Osteoblast (primary cell): ENCODE data around the gene WSB1. TPM values are rescaled to one million over a fixed set of nuclear protein-coding genes. Genes with fewer than 3 reads are reported as not detected.
A peak's percentile ranks its signal among the peaks of the same experiment; 100 is the strongest.

Experiments used
- DNase-seq: peaks from one replicate; pipeline ENCODE4 v3.0.0; 2011; ENCODE audit warnings: low spot score, mixed read lengths; ENCODE audit not compliant: insufficient read length; ENCODE audit errors: missing footprints
- H2AFZ ChIP-seq: 2 replicates; pipeline ENCODE4 v1.6.0; 2011; ENCODE audit warnings: mild to moderate bottlenecking, low read length
- H3K27ac ChIP-seq: 2 replicates; pipeline ENCODE4 v1.5.1; 2011; ENCODE audit warnings: mild to moderate bottlenecking, low read depth, low read length, moderate library complexity
- H3K27me3 ChIP-seq: 2 replicates; pipeline ENCODE4 v1.6.0; 2012; ENCODE audit warnings: mild to moderate bottlenecking, control low read depth, inconsistent platforms, low read length, moderate library complexity; ENCODE audit not compliant: insufficient read depth
- H3K36me3 ChIP-seq: 2 replicates; pipeline ENCODE4 v1.5.1; 2011; ENCODE audit warnings: mild to moderate bottlenecking, low read length, control low read depth, moderate library complexity; ENCODE audit not compliant: insufficient read depth
- H3K4me1 ChIP-seq: 2 replicates; pipeline ENCODE4 v1.5.1; 2011; ENCODE audit warnings: mild to moderate bottlenecking, low read length, control low read depth, moderate library complexity; ENCODE audit not compliant: insufficient read depth
- H3K4me2 ChIP-seq: 2 replicates; pipeline ENCODE4 v1.6.0; 2011; ENCODE audit warnings: mild to moderate bottlenecking, low read length; ENCODE audit not compliant: insufficient read depth
- H3K4me3 ChIP-seq: fragments of 200-600 bp; sonication (generic); 3 replicates; pipeline ENCODE4 v1.5.1; 2012; ENCODE audit warnings: mild to moderate bottlenecking, low read length, inconsistent platforms; ENCODE audit not compliant: insufficient read depth
- H3K79me2 ChIP-seq: 2 replicates; pipeline ENCODE4 v1.6.0; 2012; ENCODE audit warnings: mild to moderate bottlenecking, low read length, control low read depth, inconsistent platforms; ENCODE audit not compliant: insufficient read depth
- H3K9me3 ChIP-seq: 2 replicates; pipeline ENCODE4 v1.5.1; 2011; ENCODE audit warnings: low read depth, low read length, control low read depth
- H4K20me1 ChIP-seq: 2 replicates; pipeline ENCODE4 v1.6.0; 2012; ENCODE audit warnings: mild to moderate bottlenecking, low read length, control low read depth; ENCODE audit not compliant: insufficient read depth
- CTCF ChIP-seq: IDR thresholded peaks from 2 replicates; pipeline ENCODE4 v1.5.1; 2011; ENCODE audit warnings: mild to moderate bottlenecking, low read depth, low read length, moderate library complexity; ENCODE audit errors: extremely low read depth
- total RNA-seq: library from RNA; depleted of rRNA; stranded (reverse); fragments of >200 nt; gene quantifications from 2 replicates; pipeline ENCODE4 v1.2.3, GENCODE V29; 2012

The WSB1 gene
- total RNA-seq, 1 donor = 177 TPM

GRCh38 chr17:27313301-27313700, 19.4 kb downstream of the WSB1 start:
- no peak for DNase-seq
- peaks cover 6% of the 10 kb centered on the region for H3K79me2 ChIP-seq
- no peaks in the 10 kb centered on the region for H3K27me3 ChIP-seq
- H4K20me1 ChIP-seq = no peaks in the 10 kb centered on the region
- H2AFZ ChIP-seq = no peak overlapping the region
- H3K4me1 ChIP-seq = peaks cover 14% of the 10 kb centered on the region
- no peak overlapping the region for H3K4me2 ChIP-seq
- H3K9me3 ChIP-seq = no peaks in the 10 kb centered on the region
- H3K27ac ChIP-seq = no peak overlapping the region
- TF ChIP-seq CTCF = no peak
- no peak overlapping the region for H3K4me3 ChIP-seq
- peaks cover 70% of the 10 kb centered on the region for H3K36me3 ChIP-seq

GRCh38 chr17:27315322-27315721, 21.4 kb downstream of the WSB1 start:
- Histone ChIP-seq H3K27me3 (no peaks in the 10 kb centered on the region), H2AFZ (peak overlapping the region; percentile 27), H3K4me3 (no peak overlapping the region), H3K4me2 (peak overlapping the region; percentile 5), H3K36me3 (peaks cover 63% of the 10 kb centered on the region), H3K4me1 (peaks cover 14% of the 10 kb centered on the region), H4K20me1 (no peaks in the 10 kb centered on the region), H3K27ac (peak overlapping the region; percentile 90), H3K9me3 (no peaks in the 10 kb centered on the region), H3K79me2 (peaks cover 4% of the 10 kb centered on the region)
- peak; percentile 78 for DNase-seq
- TF ChIP-seq CTCF = no peak

DNA sequence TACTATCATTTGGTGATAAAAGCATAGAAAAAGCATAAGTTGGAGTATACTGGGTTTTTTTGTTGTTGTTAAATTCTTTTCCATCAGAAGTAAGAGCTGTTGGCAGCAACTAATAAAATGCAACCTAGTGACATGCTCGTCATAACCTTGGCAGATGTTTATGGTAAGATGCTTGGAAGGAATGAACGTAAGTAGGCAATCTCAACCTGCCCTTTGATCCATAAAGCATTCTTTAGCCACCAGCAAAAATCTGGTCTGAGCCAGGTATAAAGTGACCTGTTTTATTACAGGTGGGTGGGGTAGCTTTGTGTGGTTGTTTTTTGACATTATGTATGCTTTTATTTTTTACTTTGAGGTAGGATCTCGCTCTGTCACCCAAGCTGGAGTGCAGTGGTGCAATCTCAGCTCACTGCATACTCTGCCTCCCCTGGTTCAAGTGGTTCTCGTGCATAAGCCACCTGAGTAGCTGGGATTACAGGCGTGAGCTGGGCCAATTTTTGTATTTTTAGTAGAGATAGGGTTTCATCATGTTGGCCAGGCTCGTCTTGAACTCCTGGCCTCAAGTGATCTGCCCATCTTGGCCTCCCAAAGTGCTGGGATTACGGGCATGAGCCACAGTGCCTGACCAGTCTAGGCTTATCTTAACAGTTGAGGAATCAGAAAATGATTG, 22.0 kb downstream of the WSB1 start:
- H3K79me2 ChIP-seq = no peaks in the 10 kb centered on the region
- no peak for TF ChIP-seq CTCF

DNA sequence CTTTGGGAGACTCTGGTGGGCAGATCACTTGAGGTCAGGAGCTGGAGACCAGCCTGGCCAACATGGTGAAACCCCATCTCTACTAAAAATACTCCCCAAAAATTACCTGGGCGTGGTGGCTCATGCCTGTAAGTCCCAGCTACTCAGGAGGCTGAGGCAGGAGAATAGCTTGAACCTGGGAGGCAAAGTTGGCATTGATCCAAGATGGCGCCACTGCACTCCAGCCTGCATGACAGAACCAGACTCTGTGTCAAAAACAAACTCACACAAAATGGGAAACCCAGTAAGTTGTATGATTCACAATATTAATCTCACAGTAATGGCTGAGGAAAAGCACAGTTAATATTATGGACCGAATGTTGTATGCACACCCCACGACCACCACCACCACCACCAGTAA, 24.3 kb downstream of the WSB1 start:
- Histone ChIP-seq H3K79me2 (no peaks in the 10 kb centered on the region), H3K4me3 (no peak overlapping the region), H3K4me2 (no peak overlapping the region)

More for the DNA sequence above, 22.0 kb downstream of the WSB1 start:
- H3K4me1 ChIP-seq = peaks cover 14% of the 10 kb centered on the region
- no peaks in the 10 kb centered on the region for H3K27me3 ChIP-seq
- H3K4me2 ChIP-seq = no peak overlapping the region
- H3K4me3 ChIP-seq = no peak overlapping the region
- H4K20me1 ChIP-seq = no peaks in the 10 kb centered on the region
- no peak overlapping the region for H2AFZ ChIP-seq
- H3K36me3 ChIP-seq = peaks cover 58% of the 10 kb centered on the region
- peak overlapping the region; percentile 90 for H3K27ac ChIP-seq
- H3K9me3 ChIP-seq = no peaks in the 10 kb centered on the region
- DNase-seq = no peak

More for the DNA sequence above, 24.3 kb downstream of the WSB1 start:
- TF ChIP-seq CTCF = no peak
- Histone ChIP-seq H3K4me1 (peaks cover 14% of the 10 kb centered on the region), H4K20me1 (no peaks in the 10 kb centered on the region), H3K36me3 (peaks cover 37% of the 10 kb centered on the region), H2AFZ (no peak overlapping the region), H3K9me3 (no peaks in the 10 kb centered on the region), H3K27me3 (no peaks in the 10 kb centered on the region), H3K27ac (no peak overlapping the region)
- DNase-seq = no peak
